ENCODE measurements around the gene FOXP2. TPM values are rescaled to one million over a fixed set of nuclear protein-coding genes. Genes with fewer than 3 reads are reported as not detected.

FOXP2 gene
- total RNA-seq, 3 donors from 2014 or later (not counting 1 experiment from before 2014, with no cell fraction given): not detected

DNA sequence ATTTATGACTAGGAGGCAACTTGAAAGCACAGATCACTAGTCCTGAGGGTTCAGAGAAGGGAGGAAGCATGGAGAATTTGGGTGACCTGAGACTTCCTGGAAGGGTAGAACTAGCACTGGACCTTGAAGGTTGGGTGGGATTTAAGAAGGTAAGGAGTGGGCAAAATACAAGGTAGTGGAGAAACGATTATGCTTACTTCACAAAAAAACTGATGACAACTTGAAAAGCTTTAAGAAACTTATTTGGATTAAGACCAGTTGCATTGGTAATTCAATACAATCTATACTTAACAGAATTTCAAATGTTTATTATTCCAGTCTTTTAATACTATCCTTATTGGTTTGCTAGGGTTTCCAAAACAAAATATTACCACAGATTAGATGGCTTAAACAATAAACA lies 308.7 kb downstream of the FOXP2 start:
- no peak for DNase-seq
- no CpG with 5 or more reads among the region's 1 CpG for WGBS (ENCODE audit: insufficient coverage)
- H3K9me3 ChIP-seq (ENCODE audit: control insufficient read depth, insufficient read depth, low read length): no peaks in the 10 kb centered on the region
- H3K36me3 ChIP-seq (ENCODE audit: control insufficient read depth, insufficient read depth, low read length): no peaks in the 10 kb centered on the region
- Mint-ChIP-seq H3K27me3 (ENCODE audit: low read depth in 2 of 2) (no peaks in the 10 kb centered on the region), H3K4me3 (no peak overlapping the region), H3K4me1 (no peaks in the 10 kb centered on the region), H3K27ac (no peak overlapping the region), H3K9me3 (peaks cover 3 to 4% of the 10 kb centered on the region in 2 donors), H3K36me3 (no peaks in the 10 kb centered on the region)
- no peaks in the 10 kb centered on the region for H3K4me1 ChIP-seq (ENCODE audit: control insufficient read depth, insufficient read depth, low read length)
- intact Hi-C loops (cut with micrococcal nuclease): no loop called here
- no peak overlapping the region for H3K4me3 ChIP-seq (ENCODE audit: low read length)
- ATAC-seq: no peak
- no peak overlapping the region for H3K27ac ChIP-seq (ENCODE audit: low read length)
- TF ChIP-seq, protein P1, sequence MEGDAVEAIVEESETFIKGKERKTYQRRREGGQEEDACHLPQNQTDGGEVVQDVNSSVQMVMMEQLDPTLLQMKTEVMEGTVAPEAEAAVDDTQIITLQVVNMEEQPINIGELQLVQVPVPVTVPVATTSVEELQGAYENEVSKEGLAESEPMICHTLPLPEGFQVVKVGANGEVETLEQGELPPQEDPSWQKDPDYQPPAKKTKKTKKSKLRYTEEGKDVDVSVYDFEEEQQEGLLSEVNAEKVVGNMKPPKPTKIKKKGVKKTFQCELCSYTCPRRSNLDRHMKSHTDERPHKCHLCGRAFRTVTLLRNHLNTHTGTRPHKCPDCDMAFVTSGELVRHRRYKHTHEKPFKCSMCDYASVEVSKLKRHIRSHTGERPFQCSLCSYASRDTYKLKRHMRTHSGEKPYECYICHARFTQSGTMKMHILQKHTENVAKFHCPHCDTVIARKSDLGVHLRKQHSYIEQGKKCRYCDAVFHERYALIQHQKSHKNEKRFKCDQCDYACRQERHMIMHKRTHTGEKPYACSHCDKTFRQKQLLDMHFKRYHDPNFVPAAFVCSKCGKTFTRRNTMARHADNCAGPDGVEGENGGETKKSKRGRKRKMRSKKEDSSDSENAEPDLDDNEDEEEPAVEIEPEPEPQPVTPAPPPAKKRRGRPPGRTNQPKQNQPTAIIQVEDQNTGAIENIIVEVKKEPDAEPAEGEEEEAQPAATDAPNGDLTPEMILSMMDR (IDR thresholded peaks at IDR 0.05): no peak
- no peaks in the 10 kb centered on the region for H3K27me3 ChIP-seq (ENCODE audit: control insufficient read depth, insufficient read depth, low read length)

- ATAC-seq (no peak), DNase-seq (no peak)
- Mint-ChIP-seq H3K4me3 (no peak overlapping the region), H3K9me3 (peaks cover 3% of the 10 kb centered on the region in 2 donors), H3K27me3 (ENCODE audit: low read depth in 2 of 2) (no peaks in the 10 kb centered on the region), H3K4me1 (no peaks in the 10 kb centered on the region), H3K27ac (no peak overlapping the region), H3K36me3 (no peaks in the 10 kb centered on the region)
- intact Hi-C loops (cut with micrococcal nuclease): no loop called here
- Histone ChIP-seq H3K4me3 (ENCODE audit: low read length) (no peak overlapping the region), H3K4me1 (ENCODE audit: control insufficient read depth, insufficient read depth, low read length) (no peaks in the 10 kb centered on the region), H3K27me3 (ENCODE audit: control insufficient read depth, insufficient read depth, low read length) (no peaks in the 10 kb centered on the region), H3K27ac (ENCODE audit: low read length) (no peak overlapping the region), H3K9me3 (ENCODE audit: control insufficient read depth, insufficient read depth, low read length) (no peaks in the 10 kb centered on the region), H3K36me3 (ENCODE audit: control insufficient read depth, insufficient read depth, low read length) (no peaks in the 10 kb centered on the region)
- TF ChIP-seq, protein P1 (IDR thresholded peaks at IDR 0.05): no peak
- 91% methylated on average over 2 of the region's 2 CpGs for WGBS (ENCODE audit: insufficient coverage)
Observed at GRCh38 chr7:114740095-114740494, 325.5 kb downstream of the FOXP2 start.

DNA sequence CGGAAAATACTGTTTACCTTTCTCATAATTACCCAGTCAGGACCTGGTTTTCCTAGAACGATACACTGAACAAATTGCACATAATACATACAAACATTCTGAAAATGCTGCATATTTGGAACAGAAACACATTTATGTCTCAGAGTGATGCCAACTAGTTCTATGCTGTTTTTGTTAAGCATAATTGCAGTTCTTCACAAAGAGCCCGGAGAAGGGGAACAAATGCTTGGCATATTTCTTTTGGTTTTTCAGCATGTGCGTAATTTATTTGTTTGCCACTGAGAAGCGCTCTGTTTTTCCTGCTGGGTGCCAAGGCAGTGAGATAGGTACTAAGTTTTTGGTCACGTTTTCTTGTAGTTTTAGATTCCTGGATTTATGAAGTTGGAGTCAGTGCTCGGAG lies 326.3 kb downstream of the FOXP2 start:
- no peak overlapping the region for H3K4me3 ChIP-seq (ENCODE audit: low read length)
- intact Hi-C loops (cut with micrococcal nuclease): no loop called here
- Mint-ChIP-seq H3K27ac (no peak overlapping the region), H3K4me1 (no peaks in the 10 kb centered on the region), H3K9me3 (peaks cover 3% of the 10 kb centered on the region in 2 donors), H3K27me3 (ENCODE audit: low read depth in 2 of 2) (no peaks in the 10 kb centered on the region), H3K36me3 (no peaks in the 10 kb centered on the region), H3K4me3 (no peak overlapping the region)
- WGBS (ENCODE audit: insufficient coverage): 84% methylated on average over 7 of the region's 7 CpGs
- no peak overlapping the region for H3K27ac ChIP-seq (ENCODE audit: low read length)
- no peaks in the 10 kb centered on the region for H3K27me3 ChIP-seq (ENCODE audit: control insufficient read depth, insufficient read depth, low read length)
- no peak for DNase-seq
- H3K36me3 ChIP-seq (ENCODE audit: control insufficient read depth, insufficient read depth, low read length): no peaks in the 10 kb centered on the region
- no peaks in the 10 kb centered on the region for H3K9me3 ChIP-seq (ENCODE audit: control insufficient read depth, insufficient read depth, low read length)
- no peaks in the 10 kb centered on the region for H3K4me1 ChIP-seq (ENCODE audit: control insufficient read depth, insufficient read depth, low read length)
- ATAC-seq: no peak
- TF ChIP-seq, protein P1 (IDR thresholded peaks at IDR 0.05): no peak

- intact Hi-C loops (cut with micrococcal nuclease): no loop called here
- Histone ChIP-seq H3K27me3 (ENCODE audit: control insufficient read depth, insufficient read depth, low read length) (no peaks in the 10 kb centered on the region), H3K36me3 (ENCODE audit: control insufficient read depth, insufficient read depth, low read length) (no peaks in the 10 kb centered on the region), H3K4me3 (ENCODE audit: low read length) (no peak overlapping the region), H3K27ac (ENCODE audit: low read length) (no peak overlapping the region), H3K4me1 (ENCODE audit: control insufficient read depth, insufficient read depth, low read length) (no peaks in the 10 kb centered on the region), H3K9me3 (ENCODE audit: control insufficient read depth, insufficient read depth, low read length) (no peaks in the 10 kb centered on the region)
- no peaks in the 10 kb centered on the region for H3K4me1 Mint-ChIP-seq
- H3K27me3 Mint-ChIP-seq (ENCODE audit: low read depth in 2 of 2): no peaks in the 10 kb centered on the region
- DNase-seq: no peak
- no peaks in the 10 kb centered on the region for H3K36me3 Mint-ChIP-seq
- no peak overlapping the region for H3K27ac Mint-ChIP-seq
- TF ChIP-seq, protein P1 (IDR thresholded peaks at IDR 0.05): no peak
- no CpG with 5 or more reads among the region's 1 CpG for WGBS (ENCODE audit: insufficient coverage)
- H3K4me3 Mint-ChIP-seq: no peak overlapping the region
- no peak for ATAC-seq
- peaks cover 0 to 3% of the 10 kb centered on the region in 2 donors for H3K9me3 Mint-ChIP-seq
Observed at GRCh38 chr7:114741911-114742310, 327.3 kb downstream of the FOXP2 start.
